ENCODE measurements around the gene CBX1.

- TF ChIP-seq, protein P1, sequence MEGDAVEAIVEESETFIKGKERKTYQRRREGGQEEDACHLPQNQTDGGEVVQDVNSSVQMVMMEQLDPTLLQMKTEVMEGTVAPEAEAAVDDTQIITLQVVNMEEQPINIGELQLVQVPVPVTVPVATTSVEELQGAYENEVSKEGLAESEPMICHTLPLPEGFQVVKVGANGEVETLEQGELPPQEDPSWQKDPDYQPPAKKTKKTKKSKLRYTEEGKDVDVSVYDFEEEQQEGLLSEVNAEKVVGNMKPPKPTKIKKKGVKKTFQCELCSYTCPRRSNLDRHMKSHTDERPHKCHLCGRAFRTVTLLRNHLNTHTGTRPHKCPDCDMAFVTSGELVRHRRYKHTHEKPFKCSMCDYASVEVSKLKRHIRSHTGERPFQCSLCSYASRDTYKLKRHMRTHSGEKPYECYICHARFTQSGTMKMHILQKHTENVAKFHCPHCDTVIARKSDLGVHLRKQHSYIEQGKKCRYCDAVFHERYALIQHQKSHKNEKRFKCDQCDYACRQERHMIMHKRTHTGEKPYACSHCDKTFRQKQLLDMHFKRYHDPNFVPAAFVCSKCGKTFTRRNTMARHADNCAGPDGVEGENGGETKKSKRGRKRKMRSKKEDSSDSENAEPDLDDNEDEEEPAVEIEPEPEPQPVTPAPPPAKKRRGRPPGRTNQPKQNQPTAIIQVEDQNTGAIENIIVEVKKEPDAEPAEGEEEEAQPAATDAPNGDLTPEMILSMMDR (IDR thresholded peaks at IDR 0.05) = no peak
- no peak for TF ChIP-seq POLR2AphosphoS5 (IDR thresholded peaks at IDR 0.05)
Observed at GRCh38 chr17:48046296-48046695, 55.0 kb downstream of the CBX1 start.

Measured in suprapubic skin (tissue), 3 donors.